LHCN-M2 (cell line): ENCODE measurements around the gene JOSD2. TPM values are rescaled to one million over a fixed set of nuclear protein-coding genes. Genes with fewer than 3 reads are reported as not detected.

ENCODE experiments used
- total RNA-seq: library from RNA; depleted of rRNA; stranded (reverse); fragments of >200 nt; gene quantifications from 2 replicates; pipeline ENCODE4 v1.2.3, GENCODE V29; 2014; rRNA removed

The JOSD2 gene
- total RNA-seq, 1 experiment from 2014 or later = 47.3 TPM

Other genes starting within 250 kb of the JOSD2 start
- not detected in 2 replicates for gene KCNC3, start 181.8 kb downstream of the JOSD2 start, total RNA-seq
- 0.40 TPM in 1 of 2 replicates, not detected in the other for gene NAPSA, start 145.6 kb downstream of the JOSD2 start, total RNA-seq
- 89.3 and 99.2 TPM in 2 replicates for gene NR1H2, start 134.7 kb downstream of the JOSD2 start, total RNA-seq
- 56.0 and 69.5 TPM in 2 replicates for gene POLD1, start 126.8 kb downstream of the JOSD2 start, total RNA-seq
- not detected in 2 replicates for gene SPIB, start 92.3 kb downstream of the JOSD2 start, total RNA-seq
- 0.11 TPM in 1 of 2 replicates, not detected in the other for gene MYBPC2, start 78.3 kb downstream of the JOSD2 start, total RNA-seq
- 116 and 122 TPM in 2 replicates for gene EMC10, start 34.7 kb downstream of the JOSD2 start, total RNA-seq
- 0.23 and 2.4 TPM in 2 replicates for gene GARIN5A, start 34.3 kb downstream of the JOSD2 start, total RNA-seq
- not detected in 2 replicates for gene ASPDH, start 2.7 kb upstream of the JOSD2 start, total RNA-seq
- gene LRRC4B, start 57.2 kb upstream of the JOSD2 start, total RNA-seq = not detected in 2 replicates
- 0.11 TPM in 1 of 2 replicates, not detected in the other for gene SYT3, start 128.7 kb upstream of the JOSD2 start, total RNA-seq
- gene C19orf81, start 138.3 kb upstream of the JOSD2 start, total RNA-seq = not detected in 2 replicates
- 3.6 and 6.3 TPM in 2 replicates for gene SHANK1, start 208.6 kb upstream of the JOSD2 start, total RNA-seq
- 129 and 189 TPM in 2 replicates for gene CLEC11A, start 212.2 kb upstream of the JOSD2 start, total RNA-seq